Medulla oblongata (tissue), 1 donor: ENCODE data around the gene BLOC1S4.
A peak's percentile ranks its signal among the peaks of the same experiment; 100 is the strongest.

Experiments
- DNase-seq: peaks from one replicate; pipeline ENCODE4 v3.0.0-alpha.2; 2015; ENCODE audit errors: extremely low spot score

The BLOC1S4 gene

GRCh38 chr4:6692379-6692778 lies 23.6 kb upstream of the BLOC1S4 start:
- no peak for DNase-seq

- no peak for DNase-seq
Observed at GRCh38 chr4:6692806-6693205, 23.2 kb upstream of the BLOC1S4 start.

GRCh38 chr4:6693231-6694176 lies 22.5 kb upstream of the BLOC1S4 start, which contains the start of gene S100P:
Gene S100P, plus strand, starts transcription at chr4:6693878. Its CDS starts 55 bp downstream, at chr4:6693933.
- no peak for DNase-seq

DNA sequence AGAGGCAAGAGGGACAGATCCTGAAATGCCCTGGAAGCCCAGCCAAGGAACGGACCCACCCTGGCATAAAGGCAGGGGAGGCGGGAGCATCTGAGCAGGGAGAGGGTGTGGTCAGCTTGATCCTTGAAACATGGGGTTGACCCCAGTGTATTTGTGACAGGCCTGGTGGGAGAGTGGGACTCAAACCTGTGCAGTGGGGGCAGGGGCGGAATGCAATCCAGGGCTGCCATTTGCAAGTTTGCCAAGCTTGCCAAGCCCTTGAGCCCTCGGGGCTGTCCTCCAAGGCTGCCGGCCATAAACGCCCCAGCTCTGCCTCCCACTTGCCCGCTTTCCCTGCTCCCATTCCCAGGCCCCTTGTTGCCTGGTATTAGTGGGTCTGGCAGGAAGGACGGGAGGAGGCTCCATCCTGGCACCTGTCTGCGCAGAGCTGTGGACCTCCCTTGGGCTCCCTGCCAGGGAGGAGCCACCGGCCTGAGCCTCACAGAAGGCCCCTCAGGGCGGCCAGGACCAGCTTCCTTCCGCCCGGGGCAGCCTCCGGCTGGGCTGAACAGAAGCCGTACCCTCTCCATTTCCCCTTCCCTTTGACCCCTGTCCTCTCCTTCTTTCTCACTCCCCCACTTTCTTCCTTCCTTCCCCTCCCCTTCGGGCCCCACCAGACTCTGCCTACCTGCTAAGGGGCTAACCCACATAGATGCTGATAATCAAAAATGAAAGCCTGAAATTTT lies 21.6 kb upstream of the BLOC1S4 start:
- no peak for DNase-seq

DNA sequence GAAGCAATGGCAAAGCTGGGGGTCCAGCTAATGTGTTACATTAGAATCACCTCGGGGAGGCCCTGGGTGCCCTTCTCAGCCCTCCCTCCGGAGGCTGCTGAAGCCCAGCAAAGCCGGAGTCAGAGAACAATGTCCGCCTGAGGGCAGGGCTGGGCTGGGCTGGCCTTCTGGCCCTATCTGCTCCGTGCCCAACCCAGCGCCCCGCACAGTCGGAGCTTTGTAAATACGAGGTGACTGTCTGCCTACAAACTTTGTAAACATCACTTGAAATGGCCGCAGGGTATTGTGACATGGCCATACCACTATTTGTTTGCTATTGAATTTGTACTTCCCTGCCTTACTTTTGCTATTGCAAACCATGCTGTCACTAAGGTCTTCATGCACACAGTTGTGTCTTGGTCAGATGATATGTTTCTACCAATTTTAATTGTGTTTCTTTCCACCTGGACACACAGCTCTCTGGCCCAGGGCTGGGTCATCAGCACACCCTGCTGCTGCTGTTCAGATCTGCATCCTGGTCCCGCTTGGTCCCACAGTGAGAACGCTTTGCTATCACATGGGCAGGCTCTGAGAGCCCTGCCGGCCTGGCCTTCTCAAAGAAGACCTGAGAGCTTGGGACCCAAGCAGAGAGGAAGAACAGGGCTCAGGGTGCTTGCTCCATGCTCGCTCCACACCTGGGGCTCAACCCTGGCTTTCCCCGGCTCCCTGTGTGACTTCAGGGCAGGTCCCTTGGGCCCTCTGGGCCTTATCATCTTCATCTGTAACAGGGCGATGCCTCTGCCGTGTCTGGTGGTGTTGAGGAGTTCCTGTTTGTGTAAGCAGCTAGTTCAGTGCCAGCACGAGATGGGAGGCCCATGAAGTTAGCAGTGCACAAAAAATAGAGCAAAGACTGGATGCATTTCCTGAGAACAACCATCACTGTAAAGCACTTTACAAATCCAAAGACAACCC lies 20.0 kb upstream of the BLOC1S4 start:
- DNase-seq: no peak

GRCh38 chr4:6696611-6697010 lies 19.4 kb upstream of the BLOC1S4 start:
- DNase-seq: no peak

DNA sequence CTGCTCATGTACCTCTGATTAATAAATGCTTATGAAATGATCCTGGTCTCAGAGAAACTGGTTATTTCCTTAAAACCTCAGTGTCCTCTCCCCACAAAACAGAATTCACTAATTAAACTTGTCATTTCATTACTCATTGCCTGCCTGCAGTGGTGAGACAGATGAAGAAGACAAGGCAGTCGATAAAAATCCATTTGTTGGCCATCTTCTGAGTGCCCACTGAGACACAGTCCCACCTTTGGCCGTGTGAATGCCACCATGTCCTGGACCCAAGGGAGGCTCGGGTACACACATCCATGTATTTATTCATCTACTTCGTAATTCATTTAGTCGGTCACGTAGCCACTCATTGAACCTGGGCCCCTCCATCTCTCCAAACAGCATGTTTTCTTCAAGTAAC lies 18.8 kb upstream of the BLOC1S4 start:
- no peak for DNase-seq

DNA sequence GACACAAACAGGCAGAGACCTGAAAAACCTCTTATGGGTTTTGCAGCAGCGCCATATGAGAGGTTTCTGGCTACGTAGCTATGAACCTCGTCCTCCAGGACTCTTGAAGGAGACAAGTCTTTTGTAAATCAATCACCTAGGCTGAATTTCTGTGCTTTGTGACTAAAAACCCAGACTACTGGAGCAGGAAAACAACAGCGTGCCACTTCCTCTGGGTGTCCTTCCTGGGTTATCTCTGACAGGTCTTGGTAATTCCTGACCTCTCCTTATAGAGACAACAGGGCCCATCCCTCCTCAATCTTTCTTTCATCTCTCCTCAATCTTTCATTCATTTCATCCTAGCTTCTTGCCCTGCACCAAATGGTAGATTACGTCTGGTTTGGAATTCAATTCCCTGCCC lies 16.6 kb upstream of the BLOC1S4 start:
- no peak for DNase-seq

DNA sequence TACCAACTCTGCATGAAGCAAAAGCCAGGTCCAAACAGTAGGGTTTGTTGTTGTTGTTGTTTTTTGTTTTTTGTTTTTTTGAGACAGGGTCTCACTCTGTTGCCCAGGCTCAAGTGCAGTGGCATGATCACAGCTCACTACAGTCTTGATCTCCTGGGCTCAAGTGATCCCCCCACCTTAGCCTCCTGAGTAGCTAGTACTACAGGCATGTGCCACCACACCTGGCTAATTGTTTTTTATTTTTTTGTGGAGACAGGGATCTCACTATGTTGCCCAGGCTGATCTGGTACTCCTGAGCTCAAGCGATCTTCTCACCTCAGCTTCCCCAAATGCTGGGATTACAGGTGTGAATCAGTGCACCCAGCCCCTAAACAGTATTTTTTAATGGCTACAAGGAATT lies 16.1 kb upstream of the BLOC1S4 start:
- no peak for DNase-seq

DNA sequence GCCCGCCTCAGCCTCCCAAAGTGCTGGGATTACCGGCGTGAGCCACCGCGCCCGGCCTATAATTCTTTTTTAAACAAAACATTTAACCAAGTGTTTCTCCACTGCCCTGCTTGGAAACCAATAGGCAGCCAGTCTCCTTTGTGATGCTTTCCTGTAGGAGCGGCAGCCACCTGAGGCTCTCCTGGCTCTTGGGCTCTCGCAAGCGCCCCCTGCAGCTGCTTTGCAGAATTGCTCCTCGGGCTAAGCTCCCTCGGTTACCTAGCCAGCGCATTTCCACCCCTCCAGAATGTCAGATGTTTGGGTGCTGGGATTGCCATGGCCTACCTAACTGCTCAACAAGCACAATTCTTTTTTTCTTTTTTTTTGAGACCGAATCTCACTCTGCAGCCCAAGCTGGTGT lies 14.6 kb upstream of the BLOC1S4 start:
- DNase-seq: no peak

- no peak for DNase-seq
Observed at GRCh38 chr4:6702761-6703160, 13.2 kb upstream of the BLOC1S4 start.

GRCh38 chr4:6703786-6704185 lies 12.2 kb upstream of the BLOC1S4 start:
- DNase-seq: no peak

GRCh38 chr4:6705646-6706045 lies 10.3 kb upstream of the BLOC1S4 start:
- no peak for DNase-seq

DNA sequence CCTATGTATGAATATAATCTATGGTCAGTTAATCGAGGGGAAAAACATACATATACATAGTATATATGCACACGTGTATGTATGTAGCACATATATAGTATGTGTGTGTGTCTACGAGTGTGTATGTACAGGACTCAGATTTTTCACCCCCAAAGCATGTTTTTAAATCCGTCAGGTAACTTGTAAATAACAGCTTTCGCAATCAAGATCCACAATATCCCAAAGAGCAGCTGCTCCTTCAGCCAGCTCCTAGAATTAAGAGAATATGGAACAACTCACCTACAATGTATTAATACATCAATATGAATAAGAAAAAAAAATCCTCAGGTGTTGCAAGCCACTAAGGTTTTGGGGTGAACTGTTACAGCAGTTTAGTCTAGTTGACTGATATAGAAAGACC lies 9.8 kb upstream of the BLOC1S4 start:
- DNase-seq: no peak

DNA sequence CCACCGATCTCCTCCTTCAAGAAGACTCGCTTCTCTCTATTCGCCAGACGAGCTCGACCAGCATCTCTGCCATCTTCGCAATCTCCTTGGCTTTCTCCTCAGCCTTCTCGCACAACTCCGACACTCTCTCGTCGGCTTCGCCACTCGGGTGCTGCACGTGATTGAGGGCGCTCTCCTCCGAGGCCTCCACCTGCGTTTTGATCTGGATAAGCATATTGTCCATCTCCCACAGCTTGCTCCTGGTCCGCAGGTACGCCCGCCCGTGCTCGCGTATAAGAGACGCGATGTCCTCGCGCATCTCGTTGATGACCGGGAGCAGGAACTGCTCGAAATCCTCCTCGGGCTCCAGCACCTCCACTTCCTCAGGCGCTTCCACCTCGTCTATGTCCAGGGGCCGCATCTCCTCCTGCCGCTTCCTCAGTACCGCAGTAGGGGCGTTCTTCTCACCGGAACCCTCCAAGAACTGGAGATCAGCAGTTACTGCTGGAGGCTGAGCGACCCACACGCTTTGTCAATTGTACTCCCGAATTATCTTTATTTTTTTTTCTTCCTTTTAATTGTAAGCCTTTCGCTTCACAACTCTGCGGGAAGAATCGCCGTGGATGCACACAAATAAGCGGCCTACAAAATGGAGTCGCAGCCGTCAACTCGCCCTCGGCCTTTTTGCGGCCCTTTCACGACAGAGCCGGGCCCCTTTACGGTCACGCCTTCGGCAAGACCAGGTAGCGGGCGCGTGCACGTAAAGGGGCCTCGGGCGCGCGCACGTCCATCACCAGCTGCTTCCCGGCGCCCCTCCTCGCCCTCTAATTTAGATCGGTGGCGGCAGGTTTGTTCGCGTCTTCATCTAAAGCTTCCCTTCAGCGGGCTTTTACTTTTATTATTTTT lies 6.5 kb upstream of the BLOC1S4 start, which contains the start of gene MRFAP1L1:
Gene MRFAP1L1, minus strand, starts transcription at position 636 of the 885 bp plus-strand sequence. Its CDS starts 236 bp downstream, at position 400.
- peak; percentile 96 for DNase-seq

DNA sequence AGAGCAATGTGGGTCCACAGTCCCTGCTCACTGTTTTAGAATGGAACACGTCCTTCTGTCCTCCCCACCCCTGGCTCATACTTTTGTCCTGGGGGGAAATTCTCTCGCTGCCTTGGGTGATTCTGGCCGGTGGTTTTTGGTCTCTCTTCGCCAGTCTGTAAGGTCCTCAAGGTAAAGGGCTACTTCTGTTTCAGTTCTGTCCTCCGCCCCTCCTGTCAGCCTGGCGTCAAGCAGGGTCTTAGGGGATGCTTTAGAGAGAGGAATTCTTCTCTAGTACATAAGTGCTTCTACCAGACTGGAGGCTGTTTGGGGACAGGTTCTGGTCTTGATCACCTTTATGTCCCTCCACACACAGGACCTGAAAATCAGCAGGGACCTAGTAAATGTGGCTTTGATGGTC lies 5.7 kb upstream of the BLOC1S4 start:
- no peak for DNase-seq

- DNase-seq: no peak
Observed at GRCh38 chr4:6710996-6711395, 5.0 kb upstream of the BLOC1S4 start.

DNA sequence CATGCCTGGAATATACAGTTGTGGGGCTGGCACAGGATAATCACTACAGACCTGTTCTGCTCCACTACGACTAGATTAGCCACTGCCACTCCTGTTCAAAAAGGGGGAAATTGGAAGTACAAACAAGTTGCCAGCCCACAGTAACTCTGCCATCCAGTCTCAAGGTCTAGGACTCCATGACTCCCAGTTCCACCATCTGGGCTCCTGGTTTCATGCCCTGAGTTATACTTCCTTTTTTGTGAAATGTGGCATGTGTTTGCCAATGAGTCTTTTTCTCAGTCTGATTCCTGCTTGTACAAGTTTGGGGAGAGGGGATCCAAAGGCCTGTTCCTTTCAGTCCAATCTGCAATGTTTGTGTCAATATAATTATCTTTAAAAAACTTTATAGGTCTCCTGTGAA lies 1.0 kb upstream of the BLOC1S4 start:
- DNase-seq: no peak

DNA sequence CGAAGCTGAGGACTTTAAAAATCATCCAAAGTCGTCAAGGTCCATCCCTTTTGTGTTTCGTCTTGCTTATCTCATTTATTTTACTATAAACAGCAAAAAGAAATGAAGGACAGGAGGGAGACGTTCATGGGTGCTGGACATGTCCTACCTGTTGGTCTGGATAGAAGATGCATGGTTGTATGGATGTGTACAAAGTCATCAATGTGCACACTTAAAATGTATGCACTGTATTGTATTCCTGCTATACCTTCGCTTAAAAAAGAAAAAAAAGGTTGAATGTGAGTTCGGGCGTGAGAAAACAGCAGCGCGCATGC lies 313 bp upstream of the BLOC1S4 start:
- DNase-seq: no peak

DNA sequence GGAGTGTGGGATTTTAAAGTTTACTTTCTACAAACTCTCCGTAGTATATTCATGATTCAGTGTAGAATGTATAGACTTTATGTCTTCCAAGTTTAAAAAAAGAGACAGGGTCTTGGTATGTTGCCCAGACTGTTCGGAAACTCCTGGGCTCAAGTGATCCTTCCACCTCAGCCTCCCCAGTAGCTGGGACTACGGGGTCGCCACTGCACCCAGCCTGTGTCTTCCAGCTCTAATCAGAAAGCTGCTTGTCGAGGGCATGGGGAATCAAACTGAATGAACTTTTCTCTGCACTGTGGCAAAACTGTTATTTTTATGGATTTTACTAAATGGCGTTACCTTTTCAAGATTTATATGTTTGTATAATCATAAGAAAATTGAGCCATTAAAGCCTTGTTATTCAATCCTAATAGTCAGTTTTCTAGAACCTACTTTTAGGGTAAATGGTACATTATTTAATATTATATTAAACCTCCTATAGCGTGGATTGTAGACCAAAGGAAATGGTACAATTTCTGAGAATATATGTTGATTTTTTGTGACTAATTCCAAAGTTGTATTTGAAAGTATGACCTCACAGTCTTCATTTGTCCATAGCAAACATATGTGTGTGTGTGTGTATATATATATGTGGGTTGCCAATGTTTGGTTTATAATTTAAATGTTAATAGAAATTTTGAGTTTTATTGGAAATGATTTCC lies 1.1 kb downstream of the BLOC1S4 start:
- no peak for DNase-seq
